ENCODE data around the gene TYW1B.
A peak's percentile ranks its signal among the peaks of the same experiment; 100 is the strongest.

GRCh38 chr7:72829687-72830354, 1.8 kb upstream of the TYW1B start:
- TF ChIP-seq POLR2A (IDR thresholded peaks at IDR 0.05) (peak in 1 of 2 donors; percentile 39), CTCF (IDR thresholded peaks at IDR 0.05) (peak in 10 of 12 donors; percentile 16 to 57 (median 28))
